HCT116 (cell line): Measurements from ENCODE around the gene CHSY1. TPM values are rescaled to one million over a fixed set of nuclear protein-coding genes. Genes with fewer than 3 reads are reported as not detected.

Experiments
- ATAC-seq: fragments of 200-7000 bp; cut with Tn5 transposase; 2 replicates; pipeline ENCODE4 v1.9.1; 2020; ENCODE audit warnings: mild to moderate bottlenecking, moderate library complexity
- BruUV-seq: library from RNA; stranded (reverse); fragments of 400-500 nt; replicated peaks from 2 replicates; lab custom pipeline; 2021; lab: Mats Ljungman, UMichigan
- CTCF ChIA-PET: fragments of 300-600 bp; sonication (Branson Sonifier 250); formaldehyde crosslinking; loops from one replicate; lab custom pipeline; 2021; ENCODE audit warnings: antibody characterized with exemption; lab: Charles Lee
- POLR2A ChIA-PET: fragments of 300-600, 350-600 bp; sonication (Branson Sonifier 250); formaldehyde crosslinking; loops from one replicate; lab custom pipeline; 2021; ENCODE audit warnings: antibody characterized with exemption; lab: Charles Lee
- RAD21 ChIA-PET, 2 experiments: fragments of 300-600 bp; sonication (Branson Sonifier 250); formaldehyde crosslinking; loops; one replicate each; lab custom pipeline; 2023; ENCODE audit warnings: low total read pairs in 2 of 2; ENCODE audit not compliant: uncharacterized antibody in 2 of 2, unreplicated experiment in 2 of 2, low non-redundant PET in 1 of 2; lab: Charles Lee
- DNase-seq: peaks from one replicate; pipeline ENCODE4 v3.0.0-alpha.2; 2010; ENCODE audit warnings: low read depth, low spot score
- H2AFZ ChIP-seq: fragments of 200-600 bp; shearing (Covaris generic), sonication (generic); 2 replicates; pipeline ENCODE4 v1.6.1; 2017; ENCODE audit warnings: low read depth, mixed run types, mixed read lengths, antibody characterized with exemption, low read length; ENCODE audit not compliant: poor library complexity, severe bottlenecking
- H3K27ac ChIP-seq: 2 replicates; pipeline ENCODE4 v1.5.1; 2012; ENCODE audit warnings: low read depth, low read length
- H3K27me3 ChIP-seq: fragments of 200-600 bp; sonication (generic); 2 replicates; pipeline ENCODE4 v1.6.1; 2016; ENCODE audit warnings: mixed run types, low read length, mixed read lengths; ENCODE audit not compliant: insufficient read depth
- H3K36me3 ChIP-seq, 2 experiments: fragments of 200-500 bp in 1 of 2; fragments of 200-600 bp in 1 of 2; sonication (Bioruptor generic) in 1 of 2; sonication (generic) in 1 of 2; 2 replicates each; pipeline versions ENCODE4 v1.5.1 to v1.6.1; 2014 to 2016; ENCODE audit warnings: low read length in 2 of 2, inconsistent platforms in 1 of 2, mixed read lengths in 1 of 2, mixed run types in 1 of 2; ENCODE audit not compliant: insufficient read depth in 2 of 2, control insufficient read depth in 1 of 2
- H3K4me1 ChIP-seq, 2 experiments: fragments of 200-600 bp in 1 of 2; sonication (generic) in 1 of 2; 2 replicates each; pipeline versions ENCODE4 v1.5.1 to v1.6.1; 2012 to 2017; ENCODE audit warnings: low read length in 2 of 2, inconsistent platforms in 1 of 2, mild to moderate bottlenecking in 1 of 2, mixed read lengths in 1 of 2, mixed run types in 1 of 2, moderate library complexity in 1 of 2; ENCODE audit not compliant: insufficient read depth in 2 of 2, control insufficient read depth in 1 of 2
- H3K4me2 ChIP-seq: fragments of 200-600 bp; sonication (generic); 2 replicates; pipeline ENCODE4 v1.6.1; 2017; ENCODE audit warnings: mixed run types, low read length, mixed read lengths
- H3K4me3 ChIP-seq, 2 experiments: fragments of 200-600 bp in 1 of 2; sonication (generic) in 1 of 2; replicated peaks in 1 of 2; 2 replicates each; pipeline ENCODE4 v1.5.1; 2011 to 2016; ENCODE audit warnings: low read length in 2 of 2, control low read depth in 1 of 2, low read depth in 1 of 2, mild to moderate bottlenecking in 1 of 2, mixed read lengths in 1 of 2, mixed run types in 1 of 2
- H3K79me2 ChIP-seq: fragments of 200-600 bp; sonication (generic); 2 replicates; pipeline ENCODE4 v1.6.1; 2017; ENCODE audit warnings: mild to moderate bottlenecking, mixed run types, low read length, moderate library complexity, mixed read lengths; ENCODE audit not compliant: insufficient read depth
- H3K9ac ChIP-seq: fragments of 200-600 bp; sonication (generic); 2 replicates; pipeline ENCODE4 v1.6.1; 2016; ENCODE audit warnings: low read length, mixed read lengths
- H3K9me2 ChIP-seq: fragments of 200-600 bp; sonication (generic), shearing (Covaris generic); 2 replicates; pipeline ENCODE4 v1.6.1; 2017; ENCODE audit warnings: mixed run types, mild to moderate bottlenecking, moderate library complexity; ENCODE audit not compliant: insufficient read depth
- H3K9me3 ChIP-seq, 2 experiments: fragments of 200-500 bp in 1 of 2; fragments of 200-600 bp in 1 of 2; sonication (Bioruptor generic) in 1 of 2; sonication (generic) in 1 of 2; 2 replicates each; pipeline ENCODE4 v1.6.1; 2014 to 2017; ENCODE audit warnings: low read length in 2 of 2, mixed read lengths in 2 of 2, inconsistent platforms in 1 of 2, low read depth in 1 of 2, mild to moderate bottlenecking in 1 of 2, mixed run types in 1 of 2, moderate library complexity in 1 of 2; ENCODE audit not compliant: control insufficient read depth in 1 of 2, insufficient read depth in 1 of 2
- H4K20me1 ChIP-seq: fragments of 200-600 bp; sonication (generic), shearing (Covaris generic); 2 replicates; pipeline ENCODE4 v1.6.1; 2017; ENCODE audit warnings: mixed run types, mild to moderate bottlenecking, moderate library complexity; ENCODE audit not compliant: insufficient read depth
- EGR1 ChIP-seq: IDR thresholded peaks from 2 replicates; pipeline ENCODE4 v1.6.1; 2012; ENCODE audit warnings: low read depth
- ELF1 ChIP-seq: IDR thresholded peaks from 2 replicates; pipeline ENCODE4 v1.6.1; 2012; ENCODE audit warnings: low read depth, borderline replicate concordance
- EZH2 ChIP-seq: fragments of 200-600 bp; sonication (generic); IDR thresholded peaks from 2 replicates; pipeline ENCODE4 v1.6.1; 2017; ENCODE audit warnings: antibody characterized with exemption, mixed run types
- POLR2A ChIP-seq: IDR thresholded peaks from 2 replicates; pipeline ENCODE4 v1.7.0; 2011; ENCODE audit warnings: borderline replicate concordance; ENCODE audit not compliant: insufficient read depth, insufficient read length; ENCODE audit errors: extremely low read depth
- YY1 ChIP-seq: IDR thresholded peaks from 2 replicates; pipeline ENCODE4 v1.6.1; 2011; ENCODE audit warnings: low read length, low read depth, moderate library complexity, mild to moderate bottlenecking; ENCODE audit not compliant: insufficient replicate concordance; ENCODE audit errors: extremely low read depth
- ZFX ChIP-seq: fragments of 450-650 bp; IDR thresholded peaks from 2 replicates; pipeline ENCODE4 v1.6.1; 2017
- intact Hi-C: fragments of 100-400 bp; cut with micrococcal nuclease; formaldehyde crosslinking; loops from 2 replicates; pipeline ENCODE4 v1.10.0; 2022
- total RNA-seq: library from RNA; stranded (reverse); gene quantifications from one replicate; pipeline ENCODE4 v1.2.1, GENCODE V29; 2021; ENCODE audit not compliant: unreplicated experiment
- TF ChIP-seq, protein P1 (sequence below): IDR thresholded peaks from 2 replicates; pipeline ENCODE4 v1.6.1; 2012; ENCODE audit warnings: low read depth
- TF ChIP-seq, protein P2 (sequence below), 3 experiments: fragments of 200-600 bp in 1 of 3; sonication (generic) in 1 of 3; IDR thresholded peaks in 2 of 3; conservative IDR thresholded peaks in 1 of 3; 2 replicates each; pipeline ENCODE4 v1.5.1; 2012 to 2017; ENCODE audit warnings: low read depth in 2 of 3, low read length in 2 of 3, antibody characterized with exemption in 1 of 3, borderline replicate concordance in 1 of 3, control low read depth in 1 of 3, mild to moderate bottlenecking in 1 of 3, mixed read lengths in 1 of 3, mixed run types in 1 of 3, moderate library complexity in 1 of 3; ENCODE audit not compliant: insufficient read depth in 1 of 3
- TF ChIP-seq, protein P3 (sequence below): IDR thresholded peaks from 2 replicates; pipeline ENCODE4 v1.6.1; 2012
- TF ChIP-seq, protein P4 (sequence below): IDR thresholded peaks from 2 replicates; pipeline ENCODE4 v1.6.1; 2012

CHSY1 gene
- total RNA-seq, 1 experiment from 2014 or later: 25.4 TPM

DNA sequence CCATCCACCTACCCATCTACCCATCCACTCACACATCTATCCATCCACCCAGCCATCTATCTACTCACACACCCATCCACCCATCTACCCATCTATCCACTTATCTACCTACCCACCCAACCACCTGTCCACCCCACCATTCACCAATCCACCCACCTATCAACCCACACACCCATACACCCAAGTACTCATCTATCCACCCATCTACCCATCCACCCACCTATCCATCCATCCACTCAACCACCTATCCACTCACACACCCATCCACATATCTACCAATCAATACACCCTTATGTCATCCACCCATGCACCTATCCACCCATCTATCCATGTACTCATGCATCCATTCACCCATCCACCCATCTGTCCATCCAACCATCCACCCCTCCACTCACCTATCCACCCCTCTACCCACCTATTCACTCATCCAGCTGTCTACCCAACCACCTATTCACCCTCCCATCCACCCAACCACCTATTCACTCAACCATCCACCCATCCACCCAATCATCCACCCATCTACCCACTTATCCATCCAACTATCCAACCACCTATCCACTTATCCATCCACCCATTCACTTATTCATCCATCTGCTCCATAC lies 109.8 kb downstream of the CHSY1 start:
- H3K4me1 ChIP-seq: no peaks in the 10 kb centered on the region
- no peak overlapping the region for H3K4me2 ChIP-seq
- DNase-seq (no peak), ATAC-seq (no peak)
- H3K9ac ChIP-seq: no peak overlapping the region
- no peak overlapping the region for H2AFZ ChIP-seq
- no peaks in the 10 kb centered on the region for H3K36me3 ChIP-seq
- intact Hi-C loops: no loop called here
- POLR2A ChIA-PET: no interaction called here
- H3K4me3 ChIP-seq: no peak overlapping the region
- RAD21 ChIA-PET: no interaction called here
- H3K9me3 ChIP-seq: no peaks in the 10 kb centered on the region
- no peaks in the 10 kb centered on the region for H3K9me2 ChIP-seq
- no peaks in the 10 kb centered on the region for H4K20me1 ChIP-seq
- TF ChIP-seq, protein P1, sequence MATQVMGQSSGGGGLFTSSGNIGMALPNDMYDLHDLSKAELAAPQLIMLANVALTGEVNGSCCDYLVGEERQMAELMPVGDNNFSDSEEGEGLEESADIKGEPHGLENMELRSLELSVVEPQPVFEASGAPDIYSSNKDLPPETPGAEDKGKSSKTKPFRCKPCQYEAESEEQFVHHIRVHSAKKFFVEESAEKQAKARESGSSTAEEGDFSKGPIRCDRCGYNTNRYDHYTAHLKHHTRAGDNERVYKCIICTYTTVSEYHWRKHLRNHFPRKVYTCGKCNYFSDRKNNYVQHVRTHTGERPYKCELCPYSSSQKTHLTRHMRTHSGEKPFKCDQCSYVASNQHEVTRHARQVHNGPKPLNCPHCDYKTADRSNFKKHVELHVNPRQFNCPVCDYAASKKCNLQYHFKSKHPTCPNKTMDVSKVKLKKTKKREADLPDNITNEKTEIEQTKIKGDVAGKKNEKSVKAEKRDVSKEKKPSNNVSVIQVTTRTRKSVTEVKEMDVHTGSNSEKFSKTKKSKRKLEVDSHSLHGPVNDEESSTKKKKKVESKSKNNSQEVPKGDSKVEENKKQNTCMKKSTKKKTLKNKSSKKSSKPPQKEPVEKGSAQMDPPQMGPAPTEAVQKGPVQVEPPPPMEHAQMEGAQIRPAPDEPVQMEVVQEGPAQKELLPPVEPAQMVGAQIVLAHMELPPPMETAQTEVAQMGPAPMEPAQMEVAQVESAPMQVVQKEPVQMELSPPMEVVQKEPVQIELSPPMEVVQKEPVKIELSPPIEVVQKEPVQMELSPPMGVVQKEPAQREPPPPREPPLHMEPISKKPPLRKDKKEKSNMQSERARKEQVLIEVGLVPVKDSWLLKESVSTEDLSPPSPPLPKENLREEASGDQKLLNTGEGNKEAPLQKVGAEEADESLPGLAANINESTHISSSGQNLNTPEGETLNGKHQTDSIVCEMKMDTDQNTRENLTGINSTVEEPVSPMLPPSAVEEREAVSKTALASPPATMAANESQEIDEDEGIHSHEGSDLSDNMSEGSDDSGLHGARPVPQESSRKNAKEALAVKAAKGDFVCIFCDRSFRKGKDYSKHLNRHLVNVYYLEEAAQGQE: no peak
- TF ChIP-seq POLR2A (no peak), ZFX (no peak), EZH2 (no peak), YY1 (no peak), ELF1 (no peak), EGR1 (no peak)
- TF ChIP-seq, protein P2, sequence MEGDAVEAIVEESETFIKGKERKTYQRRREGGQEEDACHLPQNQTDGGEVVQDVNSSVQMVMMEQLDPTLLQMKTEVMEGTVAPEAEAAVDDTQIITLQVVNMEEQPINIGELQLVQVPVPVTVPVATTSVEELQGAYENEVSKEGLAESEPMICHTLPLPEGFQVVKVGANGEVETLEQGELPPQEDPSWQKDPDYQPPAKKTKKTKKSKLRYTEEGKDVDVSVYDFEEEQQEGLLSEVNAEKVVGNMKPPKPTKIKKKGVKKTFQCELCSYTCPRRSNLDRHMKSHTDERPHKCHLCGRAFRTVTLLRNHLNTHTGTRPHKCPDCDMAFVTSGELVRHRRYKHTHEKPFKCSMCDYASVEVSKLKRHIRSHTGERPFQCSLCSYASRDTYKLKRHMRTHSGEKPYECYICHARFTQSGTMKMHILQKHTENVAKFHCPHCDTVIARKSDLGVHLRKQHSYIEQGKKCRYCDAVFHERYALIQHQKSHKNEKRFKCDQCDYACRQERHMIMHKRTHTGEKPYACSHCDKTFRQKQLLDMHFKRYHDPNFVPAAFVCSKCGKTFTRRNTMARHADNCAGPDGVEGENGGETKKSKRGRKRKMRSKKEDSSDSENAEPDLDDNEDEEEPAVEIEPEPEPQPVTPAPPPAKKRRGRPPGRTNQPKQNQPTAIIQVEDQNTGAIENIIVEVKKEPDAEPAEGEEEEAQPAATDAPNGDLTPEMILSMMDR (IDR thresholded peaks at IDR 0.05 in 2 of 3, conservative IDR thresholded peaks at IDR 0.05 in 1 of 3; ENCODE audit: borderline replicate concordance in 1 of 3, insufficient read depth in 1 of 3, low read depth in 2 of 3, low read length in 2 of 3): no peak
- TF ChIP-seq, protein P3, sequence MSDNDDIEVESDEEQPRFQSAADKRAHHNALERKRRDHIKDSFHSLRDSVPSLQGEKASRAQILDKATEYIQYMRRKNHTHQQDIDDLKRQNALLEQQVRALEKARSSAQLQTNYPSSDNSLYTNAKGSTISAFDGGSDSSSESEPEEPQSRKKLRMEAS: no peak
- TF ChIP-seq, protein P4, sequence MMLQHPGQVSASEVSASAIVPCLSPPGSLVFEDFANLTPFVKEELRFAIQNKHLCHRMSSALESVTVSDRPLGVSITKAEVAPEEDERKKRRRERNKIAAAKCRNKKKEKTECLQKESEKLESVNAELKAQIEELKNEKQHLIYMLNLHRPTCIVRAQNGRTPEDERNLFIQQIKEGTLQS: no peak
- TF ChIP-seq, all 23 proteins: peak for 0
- no TSS peak for BruUV-seq
- Histone ChIP-seq H3K27ac (no peak overlapping the region), H3K79me2 (no peaks in the 10 kb centered on the region), H3K27me3 (no peaks in the 10 kb centered on the region)
- CTCF ChIA-PET: no interaction called here
